Panc1 (cell line): ENCODE data around the gene UBE2M. TPM values are rescaled to one million over a fixed set of nuclear protein-coding genes. Genes with fewer than 3 reads are reported as not detected.

ENCODE experiments used
- ATAC-seq: fragments of 200-7000 bp; cut with Tn5 transposase; 2 replicates; pipeline ENCODE4 v1.9.1; 2020; ENCODE audit warnings: mild to moderate bottlenecking, moderate library complexity
- BruUV-seq: library from RNA; stranded (reverse); fragments of 400-500 nt; replicated peaks from 2 replicates; lab custom pipeline; 2021; lab: Mats Ljungman, UMichigan
- CTCF ChIA-PET: fragments of 300-600 bp; sonication (Branson Sonifier 250); formaldehyde crosslinking; loops from one replicate; lab custom pipeline; 2022; ENCODE audit warnings: antibody characterized with exemption; lab: Charles Lee
- POLR2A ChIA-PET: fragments of 300-600 bp; sonication (Branson Sonifier 250); formaldehyde crosslinking; loops from one replicate; lab custom pipeline; 2022; ENCODE audit warnings: antibody characterized with exemption; lab: Charles Lee
- DNase-seq: peaks from one replicate; pipeline ENCODE4 v3.0.0-alpha.2; 2010; ENCODE audit warnings: low read depth, low spot score
- H3K27ac ChIP-seq: 2 replicates; pipeline ENCODE4 v1.5.1; 2011; ENCODE audit warnings: mild to moderate bottlenecking, low read length, inconsistent platforms
- H3K27me3 ChIP-seq: fragments of 200-500 bp; sonication (Bioruptor generic); 2 replicates; pipeline ENCODE4 v1.6.0; 2014; ENCODE audit warnings: low read length, inconsistent platforms; ENCODE audit not compliant: control insufficient read depth, insufficient read depth
- H3K36me3 ChIP-seq: fragments of 200-500 bp; sonication (Bioruptor generic); 2 replicates; pipeline ENCODE4 v1.5.1; 2014; ENCODE audit warnings: inconsistent platforms, mild to moderate bottlenecking, low read length, moderate library complexity; ENCODE audit not compliant: control insufficient read depth, insufficient read depth
- H3K4me1 ChIP-seq: 2 replicates; pipeline ENCODE4 v1.5.1; 2011; ENCODE audit warnings: inconsistent platforms, mild to moderate bottlenecking, low read length, moderate library complexity; ENCODE audit not compliant: control insufficient read depth, insufficient read depth
- H3K4me3 ChIP-seq, 2 experiments: 2 replicates each; pipeline ENCODE4 v1.5.1; 2011 to 2012; ENCODE audit warnings: low read depth in 2 of 2, low read length in 2 of 2, mild to moderate bottlenecking in 2 of 2, inconsistent platforms in 1 of 2, moderate library complexity in 1 of 2
- H3K9me3 ChIP-seq: fragments of 200-500 bp; sonication (Bioruptor generic); 2 replicates; pipeline ENCODE4 v1.5.1; 2014; ENCODE audit warnings: low read depth, mild to moderate bottlenecking, inconsistent platforms, low read length, moderate library complexity; ENCODE audit not compliant: control insufficient read depth, insufficient read depth
- CTCF ChIP-seq: fragments of 450-650 bp; IDR thresholded peaks from 2 replicates; pipeline ENCODE4 v1.5.1; 2017; ENCODE audit warnings: mild to moderate bottlenecking
- POLR2AphosphoS5 ChIP-seq: IDR thresholded peaks from 2 replicates; pipeline ENCODE4 v1.6.1; 2012; ENCODE audit warnings: mild to moderate bottlenecking, low read depth, low read length, moderate library complexity
- REST ChIP-seq, 2 experiments: IDR thresholded peaks; 2 replicates each; pipeline ENCODE4 v1.6.1; 2011 to 2012; ENCODE audit warnings: low read depth in 2 of 2, control low read depth in 1 of 2, low read length in 1 of 2, mild to moderate bottlenecking in 1 of 2, moderate library complexity in 1 of 2; ENCODE audit not compliant: insufficient read depth in 1 of 2
- SIN3A ChIP-seq: IDR thresholded peaks from 2 replicates; pipeline ENCODE4 v1.6.1; 2012; ENCODE audit warnings: low read depth, mild to moderate bottlenecking, low read length, moderate library complexity, borderline replicate concordance; ENCODE audit not compliant: insufficient read depth
- TCF7L2 ChIP-seq: IDR thresholded peaks from 2 replicates; pipeline ENCODE4 v1.6.1; 2011; ENCODE audit warnings: mild to moderate bottlenecking, low read depth, low read length, inconsistent platforms
- in situ Hi-C: cut with HindIII; loops from 2 replicates; pipeline ENCODE4 v1.10.0; 2016; ENCODE audit warnings: low sequenced_read_pairs, low pct_unique_long_range_greater_than_20kb
- intact Hi-C: fragments of 100-400 bp; cut with micrococcal nuclease; formaldehyde crosslinking; loops from one replicate; pipeline ENCODE4 v1.10.0; 2022; ENCODE audit not compliant: unreplicated experiment
- total RNA-seq: library from RNA; stranded (reverse); gene quantifications from one replicate; pipeline ENCODE4 v1.2.1, GENCODE V29; 2021; ENCODE audit not compliant: unreplicated experiment

UBE2M gene
- total RNA-seq, 1 experiment from 2014 or later = 189 TPM

GRCh38 chr19:58563034-58563573, 4.7 kb upstream of the UBE2M start:
- Histone ChIP-seq H3K4me1 (peaks cover 12% of the 10 kb centered on the region), H3K9me3 (no peaks in the 10 kb centered on the region), H3K27me3 (no peaks in the 10 kb centered on the region), H3K36me3 (no peaks in the 10 kb centered on the region), H3K27ac (no peak overlapping the region), H3K4me3 (peak overlapping the region in 1 of 2 experiments; percentile 33; a peak in 2 of 4 replicates)
- ChIA-PET CTCF (no interaction called here), POLR2A (no interaction called here)
- ATAC-seq = no peak
- no peak for DNase-seq
- no TSS peak for BruUV-seq
- in situ Hi-C loops = no loop called here
- TF ChIP-seq POLR2AphosphoS5 (no peak), TCF7L2 (no peak), CTCF (no peak), SIN3A (no peak), REST (IDR thresholded peaks at IDR 0.05; ENCODE audit: insufficient read depth in 1 of 2, low read depth in 2 of 2, low read length in 1 of 2) (no peak)
- intact Hi-C loops = no loop called here

GRCh38 chr19:58562122-58563033, 4.0 kb upstream of the UBE2M start:
- CTCF ChIA-PET = no interaction called here
- in situ Hi-C loops = no loop called here
- POLR2A ChIA-PET = no interaction called here
- no peak overlapping the region for H3K27ac ChIP-seq
- H3K4me3 ChIP-seq = peak overlapping the region; percentile 3 to 33; a peak in 3 of 4 replicates
- H3K4me1 ChIP-seq = peaks cover 12% of the 10 kb centered on the region
- no peaks in the 10 kb centered on the region for H3K27me3 ChIP-seq
- ATAC-seq (no peak), DNase-seq (no peak)
- intact Hi-C loops = no loop called here
- no TSS peak for BruUV-seq
- no peaks in the 10 kb centered on the region for H3K36me3 ChIP-seq
- H3K9me3 ChIP-seq = no peaks in the 10 kb centered on the region
- TF ChIP-seq SIN3A (0 out of 2 replicates have a peak, but pooled peaks have one; percentile 66), REST (IDR thresholded peaks at IDR 0.05; ENCODE audit: insufficient read depth in 1 of 2, low read depth in 2 of 2, low read length in 1 of 2) (peak in 1 of 2 experiments; percentile 61; a peak in 1 of 4 replicates), POLR2AphosphoS5 (no peak), CTCF (no peak), TCF7L2 (no peak)
